GM19452 (cell line): ENCODE measurements around the gene TOX2.
A peak's percentile ranks its signal among the peaks of the same experiment; 100 is the strongest.

ENCODE experiments used
- ATAC-seq: cut with Tn5 transposase; IDR thresholded peaks from one replicate; pipeline ENCODE4 v1.9.1; 2021; ENCODE audit not compliant: unreplicated experiment

Gene TOX2

DNA sequence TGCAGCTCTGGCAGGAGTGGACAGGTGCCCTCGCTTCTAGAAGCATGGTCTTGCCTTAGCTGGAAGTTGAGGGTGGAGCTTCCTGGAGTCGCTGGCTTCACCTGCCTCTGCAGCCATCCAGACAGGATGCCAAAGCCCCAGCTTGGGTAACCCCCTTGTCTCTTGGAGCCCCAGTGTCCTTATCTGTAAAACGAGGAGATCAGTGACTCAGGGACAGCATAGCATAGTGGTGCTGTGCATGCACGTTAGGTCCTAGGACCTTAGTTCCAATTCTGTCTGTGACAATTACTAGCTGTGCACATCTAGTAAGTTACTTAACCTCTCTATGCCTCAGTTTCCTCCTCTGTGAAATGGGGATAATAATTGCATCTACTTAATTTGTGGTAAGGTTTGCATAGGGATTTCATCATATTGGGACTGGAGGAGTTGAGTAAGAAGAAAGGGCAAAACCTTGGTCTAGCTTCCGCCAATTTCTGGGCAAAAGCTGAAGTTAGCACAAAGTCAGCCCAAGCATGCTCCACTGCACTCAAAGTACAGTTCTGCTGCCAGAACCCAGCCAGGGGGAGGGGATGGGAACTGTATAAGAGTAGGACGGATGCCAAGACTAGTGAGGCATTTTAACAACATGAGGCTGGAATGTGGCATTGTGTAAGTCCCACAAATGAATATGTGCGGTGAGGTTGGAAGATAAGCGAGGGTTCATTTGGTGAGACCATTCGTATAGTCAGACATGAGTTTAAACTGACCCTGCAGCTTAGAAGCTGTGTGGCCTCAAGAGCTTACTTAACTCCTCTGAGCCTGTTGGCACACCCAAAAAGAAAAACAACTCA is 24.5 kb downstream of the TOX2 start:
- ATAC-seq = no peak

- no peak for ATAC-seq
Measured at GRCh38 chr20:43939762-43940121, 25.1 kb downstream of the TOX2 start.

DNA sequence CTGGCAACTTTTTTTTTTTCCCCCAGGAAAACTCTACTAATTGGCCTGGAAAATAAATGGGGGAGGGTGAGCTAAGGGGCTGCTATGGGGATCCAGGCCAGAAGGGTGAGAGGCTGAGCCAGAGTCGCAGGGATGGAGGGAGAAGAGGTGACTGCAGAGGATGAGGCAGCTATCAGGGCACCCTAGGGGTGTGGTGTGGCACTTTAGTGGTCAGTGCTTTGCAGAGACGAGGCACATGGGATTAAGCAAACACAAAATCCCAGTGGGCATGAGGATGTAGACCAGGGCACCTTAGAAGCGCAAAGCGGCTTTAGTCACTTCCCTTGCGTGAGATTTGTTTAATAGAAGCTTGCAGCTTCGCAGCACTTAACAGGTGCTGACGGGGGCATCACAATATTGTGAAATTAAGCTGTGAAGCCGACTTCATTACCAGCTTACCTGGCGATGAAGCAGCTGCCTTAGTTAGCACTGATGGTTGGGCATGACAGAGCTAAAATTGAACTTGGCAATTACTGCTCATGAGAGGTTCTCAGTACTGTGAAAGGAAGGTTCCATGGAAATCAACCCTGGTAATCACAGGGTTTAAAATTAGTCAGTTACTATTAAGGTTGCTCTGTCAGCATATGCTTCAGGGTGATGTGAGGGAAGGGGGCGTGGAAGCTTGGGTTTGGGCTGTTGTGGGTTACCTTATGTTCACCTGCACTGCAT is 26.0 kb downstream of the TOX2 start:
- no peak for ATAC-seq

DNA sequence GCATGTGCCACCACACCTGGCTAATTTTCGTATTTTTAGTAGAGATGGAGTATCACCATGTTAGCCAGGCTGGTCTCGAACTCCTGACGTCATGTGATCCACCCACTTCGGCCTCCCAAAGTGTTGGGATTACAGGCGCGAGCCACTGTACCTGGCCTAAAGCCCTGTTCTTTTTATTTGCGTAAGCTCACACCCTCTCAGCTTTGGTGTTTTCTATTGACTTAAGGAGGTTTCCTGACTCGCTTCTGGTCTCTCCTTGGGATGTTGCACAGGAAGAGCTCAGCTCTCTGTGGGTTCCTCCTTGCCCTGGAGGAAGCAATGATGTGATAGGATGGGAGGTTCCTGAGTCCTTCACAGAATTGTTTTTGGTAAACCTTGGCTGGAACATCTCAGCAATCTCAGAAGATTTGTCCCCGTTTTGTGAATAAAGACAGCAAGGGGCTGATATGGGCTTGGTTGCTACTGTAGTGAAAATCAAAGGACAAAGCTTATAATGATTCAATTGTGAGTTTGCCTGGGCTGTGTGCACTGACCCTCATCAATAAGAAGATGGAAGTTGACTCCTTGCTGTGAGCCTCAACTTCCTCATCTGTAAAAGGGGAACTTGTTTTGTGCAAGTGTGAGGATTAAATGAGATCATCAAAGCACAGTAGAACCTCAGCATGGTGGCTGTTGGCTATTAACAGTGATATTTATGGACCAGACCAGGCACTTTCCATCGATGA is 27.0 kb downstream of the TOX2 start:
- ATAC-seq = no peak

DNA sequence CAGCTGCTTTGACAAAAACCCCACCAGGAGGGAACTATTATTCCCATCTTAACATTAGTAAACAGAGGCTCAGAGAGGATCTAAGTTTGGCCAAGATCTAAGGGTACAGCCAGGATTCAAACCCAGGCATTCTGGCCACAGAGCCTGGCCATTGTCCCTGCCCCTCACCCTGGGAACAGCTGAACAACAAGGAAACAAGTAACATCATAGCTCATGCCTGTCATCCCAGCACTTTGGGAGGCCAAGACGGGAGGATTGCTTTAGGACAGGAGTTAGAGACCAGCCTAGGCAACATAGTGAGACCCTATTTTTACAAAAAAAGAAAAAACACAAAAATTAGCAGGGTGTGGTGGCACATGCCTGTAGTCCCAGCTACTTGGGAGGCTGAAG is 27.5 kb downstream of the TOX2 start:
- no peak for ATAC-seq

- ATAC-seq = no peak
Measured at GRCh38 chr20:43942667-43943285, 28.1 kb downstream of the TOX2 start.

DNA sequence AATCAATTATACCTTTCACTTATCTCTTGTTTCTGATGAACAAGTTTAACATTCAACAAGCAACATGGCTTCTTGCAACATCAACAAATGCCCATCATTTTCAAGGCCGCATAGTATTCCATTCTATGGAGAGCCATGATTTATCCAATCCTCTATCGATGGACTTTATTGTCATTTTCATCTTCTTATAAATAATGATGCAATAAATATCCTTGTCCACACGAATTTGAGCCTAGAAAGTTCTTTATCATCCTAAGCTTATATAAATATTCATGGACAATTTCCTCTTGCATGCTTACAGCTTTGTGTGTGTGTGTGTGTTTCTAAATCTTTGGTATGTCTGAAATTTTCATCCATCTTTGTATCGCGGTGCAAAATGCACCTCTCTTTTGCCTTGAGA is 29.1 kb downstream of the TOX2 start:
- no peak for ATAC-seq

DNA sequence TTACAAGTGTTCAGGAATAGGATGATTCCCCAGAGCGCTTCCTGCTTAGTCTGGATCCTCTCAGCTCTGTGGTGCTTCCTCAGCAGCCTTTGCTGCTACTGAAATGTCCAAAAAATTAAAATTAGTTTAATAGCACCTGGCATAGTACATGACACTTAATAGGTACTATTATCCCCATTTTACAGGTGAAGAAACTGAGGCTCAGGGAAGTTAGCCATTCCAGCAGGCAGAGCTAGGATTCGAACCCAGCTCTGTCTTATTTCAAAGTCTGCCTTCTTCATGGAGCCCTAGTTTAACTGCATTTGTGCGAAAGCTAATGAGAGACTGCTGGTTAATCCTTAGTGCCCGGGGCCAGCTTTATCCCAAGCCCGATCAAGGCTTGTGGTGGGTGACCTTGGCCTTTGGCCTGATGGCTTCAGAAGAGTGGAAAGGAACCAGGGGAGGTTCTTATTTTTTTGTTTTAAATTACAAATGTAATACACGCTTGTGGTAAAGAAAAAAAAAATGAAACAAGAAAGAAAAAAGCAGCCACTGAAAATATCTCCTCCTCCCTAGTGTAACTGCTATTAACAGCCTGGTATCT is 30.1 kb downstream of the TOX2 start:
- no peak for ATAC-seq

DNA sequence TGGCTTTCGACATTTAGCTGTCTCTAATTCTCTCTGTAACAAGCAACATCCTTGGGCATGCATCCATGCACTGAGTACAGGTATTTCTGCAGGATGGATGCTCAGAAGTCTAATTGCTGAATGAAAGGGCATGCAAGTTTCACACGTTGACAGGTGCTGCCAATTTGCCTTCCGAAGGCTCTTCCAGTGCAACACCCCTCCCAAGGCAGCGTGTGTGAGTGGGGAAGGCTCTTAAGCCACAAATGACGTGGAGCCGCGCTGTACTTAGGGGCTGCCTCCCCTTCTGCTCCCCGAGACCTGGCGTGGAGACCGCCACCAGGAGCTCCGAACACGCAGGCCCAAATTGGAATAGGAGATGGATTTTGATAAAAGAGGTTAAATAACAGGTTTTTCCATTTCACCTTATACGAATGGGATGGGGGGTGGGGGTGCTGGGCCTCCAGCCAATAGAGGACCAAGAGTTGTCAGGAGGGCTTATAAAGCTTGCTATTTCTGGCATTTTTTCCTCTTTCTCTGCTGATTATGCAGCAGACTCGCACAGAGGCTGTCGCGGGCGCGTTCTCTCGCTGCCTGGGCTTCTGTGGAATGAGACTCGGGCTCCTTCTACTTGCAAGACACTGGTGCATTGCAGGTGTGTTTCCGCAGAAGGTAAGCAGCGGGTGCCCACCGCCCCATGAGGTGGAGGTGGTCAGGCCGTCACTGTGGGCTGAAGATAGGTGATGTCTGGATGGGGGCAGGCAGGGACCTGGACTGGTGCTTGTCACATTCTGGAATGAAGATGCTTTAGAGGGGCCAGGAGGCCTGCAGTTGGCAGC is 30.9 kb downstream of the TOX2 start:
- ATAC-seq = no peak

DNA sequence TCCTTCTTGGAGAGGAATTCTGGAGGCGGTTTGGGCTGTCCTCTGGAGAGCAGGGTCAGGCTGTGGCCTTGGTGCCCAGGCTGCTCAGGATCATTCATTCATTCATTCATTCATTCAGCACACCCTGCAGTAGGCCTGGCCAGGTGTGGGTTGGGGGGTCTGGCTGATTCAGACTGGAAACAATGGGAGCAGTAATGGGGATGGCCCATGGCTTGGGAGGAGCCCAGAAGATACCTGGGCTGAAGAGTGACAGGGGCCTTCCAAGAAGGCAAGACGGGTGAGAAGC is 31.5 kb downstream of the TOX2 start:
- ATAC-seq = no peak

DNA sequence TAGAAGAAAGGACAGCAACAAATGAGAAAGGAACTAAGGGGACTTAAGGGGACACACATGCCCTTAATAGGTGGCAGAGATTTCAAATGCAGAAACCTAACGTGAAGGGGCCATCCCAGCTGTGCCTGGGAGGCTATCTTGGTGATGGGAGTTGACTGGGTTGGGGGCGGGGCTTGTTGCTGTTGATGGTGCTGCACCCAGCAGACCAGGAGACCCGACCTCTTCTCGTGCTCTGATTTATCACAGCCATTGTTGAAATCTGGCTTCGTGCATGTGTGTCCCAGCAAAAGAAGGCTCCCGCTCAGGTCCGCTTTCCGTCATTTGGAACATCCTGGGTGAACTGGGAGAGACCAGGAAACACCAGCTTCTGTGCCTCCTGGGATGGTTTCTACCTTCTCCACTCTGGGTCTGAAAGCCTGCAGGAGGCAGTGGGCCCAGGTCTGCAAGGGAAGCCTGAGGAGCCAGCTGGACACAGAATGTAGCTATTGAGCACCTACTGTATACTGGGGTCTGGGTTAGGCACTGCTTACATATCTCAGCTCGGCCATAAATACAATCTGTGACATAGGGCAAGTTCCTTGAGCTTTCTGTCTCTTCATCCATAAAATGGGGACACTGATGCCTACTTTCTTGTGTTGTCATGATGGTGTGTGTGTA is 32.1 kb downstream of the TOX2 start:
- no peak for ATAC-seq

DNA sequence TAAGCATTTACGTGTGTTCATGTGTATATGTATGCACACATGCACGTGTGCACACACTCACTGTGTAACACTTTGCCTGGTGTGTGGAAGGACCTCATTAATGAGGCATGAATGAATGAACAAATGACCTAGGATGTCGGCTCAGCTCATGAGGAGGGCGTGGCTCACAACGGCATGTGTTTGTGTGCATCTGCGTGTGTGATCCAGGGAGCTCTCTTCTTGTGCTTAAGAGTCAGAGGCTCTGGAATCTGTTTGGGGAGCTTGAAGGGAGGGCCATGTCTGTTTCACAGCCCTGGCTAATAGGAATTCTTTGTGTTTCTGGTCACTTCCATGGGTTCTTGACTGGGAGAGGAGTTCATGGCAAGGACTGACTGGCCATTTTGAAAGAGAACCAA is 32.7 kb downstream of the TOX2 start:
- ATAC-seq = no peak

- ATAC-seq = no peak
Measured at GRCh38 chr20:43948455-43948854, 33.8 kb downstream of the TOX2 start.

DNA sequence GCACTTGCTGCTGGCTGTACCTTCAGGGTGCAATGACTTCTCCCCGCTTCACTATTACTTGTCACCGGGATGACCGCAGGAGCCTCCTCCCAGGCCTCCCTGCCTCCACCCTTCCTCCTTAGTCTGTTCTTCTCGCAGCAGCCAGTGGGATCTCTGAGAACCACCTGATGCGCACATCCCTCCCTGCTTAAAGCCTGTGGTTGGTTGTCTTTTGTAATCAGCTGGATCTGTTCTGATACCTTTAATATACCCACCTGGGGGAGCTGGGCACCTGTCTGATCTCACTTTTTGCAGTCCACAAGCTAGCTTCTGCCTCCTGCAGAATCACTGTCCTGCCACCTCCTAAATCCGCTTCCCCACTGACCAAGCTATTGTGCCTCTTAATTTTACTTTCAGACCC is 34.6 kb downstream of the TOX2 start:
- ATAC-seq = no peak

DNA sequence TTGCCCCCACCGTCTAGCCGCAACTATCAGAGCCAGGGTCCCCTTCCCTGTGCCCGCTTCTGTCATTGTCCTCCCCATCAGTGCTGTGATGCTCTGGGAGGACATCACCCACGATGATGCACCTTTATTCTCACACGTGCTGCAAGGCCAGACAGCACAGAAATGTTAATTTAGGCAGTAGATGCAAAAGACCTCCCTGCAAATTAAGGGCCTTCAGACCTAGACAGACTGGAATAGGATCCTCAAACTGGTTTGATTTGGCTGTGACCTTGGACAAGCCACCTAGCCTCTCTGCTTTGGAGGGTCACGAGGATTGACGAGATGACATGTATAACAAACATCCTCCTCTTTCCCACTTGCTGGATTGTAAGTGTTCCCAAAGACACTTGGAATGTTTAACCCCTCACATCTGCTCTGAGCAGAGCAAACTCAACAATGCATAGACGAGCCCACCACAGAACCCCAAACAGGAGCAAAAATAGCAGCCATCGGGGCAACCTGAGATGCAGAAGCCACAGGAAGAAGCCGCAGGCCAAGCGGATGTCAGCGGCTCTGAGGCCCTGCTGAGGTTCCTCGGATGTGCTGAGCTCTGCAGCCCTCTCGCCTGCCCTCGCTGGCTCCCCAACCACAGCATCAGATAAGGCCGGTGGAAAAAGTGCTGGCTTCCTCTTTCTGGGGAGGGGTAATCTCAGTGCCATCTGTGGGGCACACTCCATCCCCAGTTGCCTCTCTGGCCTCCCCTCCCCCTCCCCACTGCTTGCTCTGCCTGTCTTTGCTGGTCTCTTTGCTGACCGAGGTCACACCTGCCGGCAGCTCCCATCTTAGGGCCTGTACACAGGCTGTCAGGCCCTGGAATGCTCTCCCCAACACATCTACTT is 35.3 kb downstream of the TOX2 start:
- ATAC-seq = peak; percentile 68

DNA sequence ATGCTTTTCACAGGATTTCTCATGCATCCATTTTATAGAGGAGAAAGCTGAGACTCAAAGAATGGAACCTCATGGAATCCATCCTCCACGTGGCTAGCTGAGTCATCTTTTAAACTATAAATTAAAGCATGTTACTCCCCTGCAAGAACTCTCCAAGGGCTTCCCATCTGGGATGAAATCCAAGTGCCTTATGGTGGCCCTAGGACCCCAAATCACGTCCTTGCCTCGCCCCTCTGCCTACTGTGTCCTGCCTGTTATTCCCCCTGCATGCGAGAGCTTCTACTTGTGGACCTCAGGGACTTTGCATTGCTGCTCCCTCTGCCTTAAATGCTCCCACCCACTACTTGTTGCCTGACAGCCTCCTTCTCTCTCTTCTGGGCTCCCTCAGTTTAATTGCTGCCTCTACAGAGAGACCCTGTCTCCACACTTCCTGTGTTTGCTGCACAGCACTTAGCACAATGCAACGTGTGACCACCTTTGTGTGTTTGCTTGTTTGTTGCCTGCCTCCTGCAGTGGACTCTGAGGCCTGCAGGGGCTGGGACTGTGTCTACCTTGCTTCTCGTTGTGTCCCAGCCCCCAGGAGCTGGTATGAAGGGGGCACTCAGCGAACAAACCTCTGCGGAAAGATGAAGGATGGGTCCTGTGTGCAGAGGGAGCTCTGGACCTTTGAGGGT is 39.4 kb downstream of the TOX2 start:
- no peak for ATAC-seq

- no peak for ATAC-seq
Measured at GRCh38 chr20:43954704-43955061, 40.0 kb downstream of the TOX2 start.

- peak; percentile 65 for ATAC-seq
Measured at GRCh38 chr20:43955062-43955749, 40.6 kb downstream of the TOX2 start.
